GM12878 (cell line): Measurements from ENCODE around the gene SSBP2.

Experiments
- CEBPB ChIP-seq, 2 experiments: fragments of 150-350 bp in 1 of 2; IDR thresholded peaks; 2 replicates each; pipeline ENCODE4 v1.6.1; 2012 to 2014; ENCODE audit warnings: low read depth in 2 of 2, low read length in 2 of 2, borderline replicate concordance in 1 of 2, inconsistent platforms in 1 of 2
- ELK1 ChIP-seq: IDR thresholded peaks from 2 replicates; pipeline ENCODE4 v1.6.1; 2012; ENCODE audit warnings: low read depth, low read length, improper control_type of control experiment
- GABPA ChIP-seq: IDR thresholded peaks from 2 replicates; pipeline ENCODE4 v1.6.1; 2014; ENCODE audit warnings: antibody characterized with exemption, low read depth, mild to moderate bottlenecking, inconsistent platforms
- NBN ChIP-seq: fragments of 450-650 bp; IDR thresholded peaks from 2 replicates; pipeline ENCODE4 v1.6.1; 2016
- POLR2A ChIP-seq: IDR thresholded peaks from 2 replicates; pipeline ENCODE4 v1.6.1; 2011; ENCODE audit warnings: low read depth, mild to moderate bottlenecking, low read length
- POLR2AphosphoS5 ChIP-seq: IDR thresholded peaks from 2 replicates; pipeline ENCODE4 v1.6.1; 2011; ENCODE audit warnings: mild to moderate bottlenecking, low read length, inconsistent platforms

GRCh38 chr5:81739291-81739690 lies 11.6 kb downstream of the SSBP2 start:
- no peak for TF ChIP-seq ELK1
- TF ChIP-seq NBN, result no peak
- TF ChIP-seq POLR2AphosphoS5, result no peak
- TF ChIP-seq CEBPB (IDR thresholded peaks at IDR 0.05; ENCODE audit: borderline replicate concordance in 1 of 2, low read depth in 2 of 2, low read length in 2 of 2), result no peak
- TF ChIP-seq GABPA, result no peak
- no peak for TF ChIP-seq POLR2A
